GM12872 (cell line): ENCODE data around the gene ITGA6.

Source experiments
- CTCF ChIP-seq: IDR thresholded peaks from 3 replicates; pipeline ENCODE4 v1.5.1; 2011; ENCODE audit warnings: low read depth, mild to moderate bottlenecking, low read length, moderate library complexity; ENCODE audit not compliant: insufficient read depth

ITGA6 gene

GRCh38 chr2:172467382-172467781 is 40.0 kb downstream of the ITGA6 start:
- peak; percentile 24; the same call in 1 of the 3 replicates for TF ChIP-seq CTCF

- TF ChIP-seq CTCF, result no peak
Observed at GRCh38 chr2:172470958-172471922, 43.9 kb downstream of the ITGA6 start.

- TF ChIP-seq CTCF, result no peak
Observed at GRCh38 chr2:172472446-172473033, 45.2 kb downstream of the ITGA6 start.

- no peak for TF ChIP-seq CTCF
Observed at GRCh38 chr2:172473167-172473566, 45.8 kb downstream of the ITGA6 start.

- no peak for TF ChIP-seq CTCF
Observed at GRCh38 chr2:172478353-172478752, 51.0 kb downstream of the ITGA6 start.

- TF ChIP-seq CTCF, result no peak
Observed at GRCh38 chr2:172480301-172481218, 53.2 kb downstream of the ITGA6 start.

GRCh38 chr2:172481507-172482262 is 54.3 kb downstream of the ITGA6 start:
- no peak for TF ChIP-seq CTCF
